ENCODE results near the gene SLC48A1. TPM values are rescaled to one million over a fixed set of nuclear protein-coding genes. Genes with fewer than 3 reads are reported as not detected.

SLC48A1 gene
- polyA plus RNA-seq, 3 donors from 2014 or later: 0.54 to 5.6 (median 3.1) TPM

DNA sequence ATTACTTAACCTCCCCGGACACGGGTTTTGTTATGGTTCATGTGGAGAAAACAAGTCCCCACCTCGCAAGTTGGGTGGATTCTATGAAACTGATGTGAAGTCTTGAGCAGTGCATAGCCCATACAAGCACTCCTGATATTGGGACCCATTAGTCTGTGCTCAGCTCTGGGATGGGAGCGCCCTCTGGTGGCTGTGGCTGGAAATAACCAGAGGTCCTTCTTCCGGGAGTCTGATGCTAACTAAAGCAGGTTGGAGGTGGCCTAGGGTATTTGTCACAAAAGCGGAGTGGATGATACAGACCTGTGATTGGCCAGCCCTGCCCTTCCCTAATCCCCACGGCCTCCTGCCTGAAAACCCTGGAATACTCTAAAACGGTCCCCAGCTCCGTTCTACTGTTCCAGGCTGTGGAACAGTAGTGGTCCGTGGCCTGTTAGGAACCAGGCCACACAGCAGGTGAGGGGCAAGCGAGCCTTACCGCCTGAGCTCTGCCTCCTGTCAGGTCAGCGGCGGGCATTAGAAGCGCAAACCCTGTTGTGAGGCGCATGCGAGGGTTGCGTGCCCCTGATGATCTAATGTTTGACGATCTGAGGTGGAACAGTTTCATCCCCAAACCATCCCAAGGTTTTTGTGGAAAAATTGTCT lies 6.4 kb downstream of the SLC48A1 start:
- Mint-ChIP-seq H3K4me1 (peaks cover 10 to 11% of the 10 kb centered on the region in 2 donors), H3K27me3 (ENCODE audit: low read depth in 3 of 3) (peaks cover 0 to 11% (median 5%) of the 10 kb centered on the region in 3 donors), H3K4me3 (no peak overlapping the region), H3K9me3 (no peaks in the 10 kb centered on the region), H3K36me3 (peaks cover 0 to under 1% (median 0%) of the 10 kb centered on the region in 3 donors), H3K27ac (peak overlapping the region in 5 of 6 donors; percentile 31 to 89 (median 49))
- peak; percentile 80 to 85 (median 81) for DNase-seq

DNA sequence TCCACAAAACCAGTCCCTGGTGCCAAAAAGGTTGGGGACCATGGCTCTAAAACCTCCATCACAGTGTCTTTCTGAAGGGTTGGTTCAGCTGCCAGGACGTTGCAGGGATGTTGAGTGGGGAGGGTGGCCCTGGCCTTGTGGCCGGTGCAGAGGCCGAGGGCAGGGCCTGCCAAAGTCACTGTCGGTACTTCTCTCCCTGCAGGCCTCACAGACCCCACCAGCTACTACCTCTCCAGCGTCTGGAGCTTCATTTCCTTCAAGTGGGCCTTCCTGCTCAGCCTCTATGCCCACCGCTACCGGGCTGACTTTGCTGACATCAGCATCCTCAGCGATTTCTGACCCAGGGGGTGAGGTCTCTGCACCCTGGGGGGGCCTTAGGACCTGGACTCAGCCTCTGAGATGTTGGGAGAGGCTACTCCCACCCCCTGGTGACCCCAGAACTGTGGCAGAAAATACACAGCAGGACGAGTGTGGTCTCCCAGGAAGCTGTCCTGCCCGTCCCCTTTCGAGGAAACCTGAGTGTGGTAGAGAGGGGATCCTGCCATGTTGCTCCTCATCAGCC lies 7.0 kb downstream of the SLC48A1 start:
- Mint-ChIP-seq H3K9me3 (no peaks in the 10 kb centered on the region), H3K4me1 (peaks cover 8 to 10% of the 10 kb centered on the region in 2 donors), H3K27me3 (ENCODE audit: low read depth in 3 of 3) (peaks cover 0 to 8% (median 3%) of the 10 kb centered on the region in 3 donors), H3K36me3 (peaks cover 0 to 6% (median 4%) of the 10 kb centered on the region in 3 donors), H3K27ac (no peak overlapping the region), H3K4me3 (no peak overlapping the region)
- no peak for DNase-seq

DNA sequence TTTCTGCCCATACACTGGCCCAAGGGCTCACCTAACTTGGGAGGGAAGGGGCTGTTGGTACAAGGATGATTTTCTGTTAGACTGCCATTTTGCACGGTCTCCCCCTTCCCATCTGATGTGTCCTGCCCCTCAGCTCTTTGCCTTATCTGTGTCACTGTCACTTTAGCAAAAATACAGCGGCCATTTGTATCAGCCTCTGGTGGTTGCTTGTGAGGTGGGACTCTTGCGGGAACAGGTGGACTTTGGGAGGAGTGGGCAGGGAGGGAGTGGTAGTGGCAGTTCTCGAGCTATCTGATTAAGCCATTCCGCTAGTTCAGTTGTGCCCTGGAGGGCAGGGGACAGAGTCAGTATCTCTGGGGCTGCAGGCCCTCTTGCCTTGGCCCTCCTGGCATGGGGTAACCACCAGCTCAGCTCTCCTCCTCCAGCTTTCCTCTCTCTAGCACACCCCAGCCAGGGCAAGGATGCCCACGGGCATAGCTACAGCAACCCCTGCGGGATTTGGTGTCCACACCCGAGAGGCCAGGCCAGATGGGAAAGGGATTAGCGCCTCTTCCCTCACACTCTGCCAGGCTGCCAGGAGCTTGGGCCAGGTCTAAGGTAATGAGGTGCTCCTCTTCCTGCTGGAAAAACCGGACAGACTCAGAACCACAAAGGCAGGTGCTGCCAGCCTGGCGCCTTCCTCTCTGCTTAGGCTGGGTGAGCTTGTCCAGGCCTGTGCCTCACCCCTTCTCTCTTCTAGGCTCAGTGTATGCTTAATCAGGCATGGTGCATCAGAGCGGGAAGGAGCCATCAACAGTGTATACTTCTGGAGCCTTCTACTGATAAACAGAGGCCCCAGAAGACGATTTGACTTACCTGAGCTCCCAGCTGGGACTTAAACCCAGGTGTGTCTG lies 8.7 kb downstream of the SLC48A1 start:
- H3K27me3 Mint-ChIP-seq (ENCODE audit: low read depth in 3 of 3): peaks cover 0 to 4% (median 3%) of the 10 kb centered on the region in 3 donors
- DNase-seq: no peak
- H3K27ac Mint-ChIP-seq: peak overlapping the region; percentile 16 to 79 (median 61)
- peaks cover 0 to 9% (median 7%) of the 10 kb centered on the region in 3 donors for H3K36me3 Mint-ChIP-seq
- H3K4me1 Mint-ChIP-seq: peaks cover 7 to 8% of the 10 kb centered on the region in 2 donors
- H3K9me3 Mint-ChIP-seq: no peaks in the 10 kb centered on the region
- no peak overlapping the region for H3K4me3 Mint-ChIP-seq

DNA sequence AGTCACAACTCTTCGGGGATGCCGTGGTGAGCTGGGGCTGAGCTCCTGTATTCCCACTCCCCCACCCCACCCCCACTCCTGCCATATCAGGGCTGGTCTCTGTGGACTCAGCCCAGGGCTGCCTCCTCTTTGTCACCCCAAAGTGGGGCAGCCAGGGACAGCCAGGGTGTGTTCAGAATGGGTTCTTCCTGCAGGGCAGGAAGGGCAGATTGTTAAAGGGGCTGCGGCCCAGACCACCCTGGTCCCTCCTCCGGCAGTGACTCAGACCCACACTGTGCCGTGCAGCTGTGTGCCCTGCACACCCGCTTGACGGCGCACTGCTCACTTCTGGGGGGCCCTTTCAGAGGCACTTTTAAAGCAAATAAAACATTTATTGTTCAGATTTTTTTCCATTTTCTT lies 9.3 kb downstream of the SLC48A1 start:
- peak overlapping the region in 4 of 6 donors; percentile 25 to 65 (median 42) for H3K27ac Mint-ChIP-seq
- no peak overlapping the region for H3K4me3 Mint-ChIP-seq
- no peak for DNase-seq
- peaks cover 0 to 14% (median 10%) of the 10 kb centered on the region in 3 donors for H3K36me3 Mint-ChIP-seq
- peaks cover 7 to 8% of the 10 kb centered on the region in 2 donors for H3K4me1 Mint-ChIP-seq
- peaks cover 0 to 4% (median 3%) of the 10 kb centered on the region in 3 donors for H3K27me3 Mint-ChIP-seq (ENCODE audit: low read depth in 3 of 3)
- H3K9me3 Mint-ChIP-seq: no peaks in the 10 kb centered on the region

DNA sequence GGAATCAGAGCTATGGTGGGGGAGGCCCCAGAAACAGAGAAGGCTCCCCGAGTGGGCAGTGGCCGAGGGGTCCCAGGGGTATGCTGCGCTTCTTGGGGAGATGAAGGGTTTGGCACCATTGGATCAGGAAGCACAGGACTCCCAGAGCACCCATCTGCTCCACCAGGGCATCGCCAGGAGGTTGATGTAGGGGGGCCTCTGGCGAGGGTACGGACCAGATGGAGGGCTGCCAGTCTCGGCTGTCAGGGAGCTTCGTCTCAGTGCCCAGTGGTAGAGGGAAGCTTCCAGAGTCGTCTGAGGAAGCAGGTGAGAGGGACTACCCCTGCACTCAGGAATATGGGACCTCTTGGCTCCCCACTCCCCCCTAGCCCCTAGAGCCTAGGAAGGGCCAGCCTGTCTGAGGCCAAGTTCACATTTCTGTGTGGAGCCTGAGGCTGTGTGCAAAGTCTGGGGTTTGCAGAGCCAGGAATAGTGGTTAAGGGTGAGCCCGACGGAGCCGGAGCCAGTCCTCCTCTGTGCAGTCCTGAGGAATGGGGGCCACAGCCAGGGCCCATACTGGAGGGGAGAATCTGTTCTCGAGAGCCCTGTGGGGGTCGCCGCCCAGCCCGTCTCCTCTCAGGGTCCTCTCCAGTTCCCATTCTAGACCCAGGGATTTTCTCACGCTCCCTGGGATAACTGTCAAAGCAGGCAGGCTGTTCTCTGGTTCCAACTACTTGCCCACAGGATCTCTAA lies 10.2 kb downstream of the SLC48A1 start:
- Mint-ChIP-seq H3K27ac (peak overlapping the region in 3 of 6 donors; percentile 25 to 65 (median 45)), H3K4me1 (peaks cover 7 to 8% of the 10 kb centered on the region in 2 donors), H3K9me3 (no peaks in the 10 kb centered on the region), H3K27me3 (ENCODE audit: low read depth in 3 of 3) (peaks cover 0 to 4% (median 1%) of the 10 kb centered on the region in 3 donors), H3K4me3 (no peak overlapping the region), H3K36me3 (peaks cover 0 to 23% (median 18%) of the 10 kb centered on the region in 3 donors)
- DNase-seq: no peak

DNA sequence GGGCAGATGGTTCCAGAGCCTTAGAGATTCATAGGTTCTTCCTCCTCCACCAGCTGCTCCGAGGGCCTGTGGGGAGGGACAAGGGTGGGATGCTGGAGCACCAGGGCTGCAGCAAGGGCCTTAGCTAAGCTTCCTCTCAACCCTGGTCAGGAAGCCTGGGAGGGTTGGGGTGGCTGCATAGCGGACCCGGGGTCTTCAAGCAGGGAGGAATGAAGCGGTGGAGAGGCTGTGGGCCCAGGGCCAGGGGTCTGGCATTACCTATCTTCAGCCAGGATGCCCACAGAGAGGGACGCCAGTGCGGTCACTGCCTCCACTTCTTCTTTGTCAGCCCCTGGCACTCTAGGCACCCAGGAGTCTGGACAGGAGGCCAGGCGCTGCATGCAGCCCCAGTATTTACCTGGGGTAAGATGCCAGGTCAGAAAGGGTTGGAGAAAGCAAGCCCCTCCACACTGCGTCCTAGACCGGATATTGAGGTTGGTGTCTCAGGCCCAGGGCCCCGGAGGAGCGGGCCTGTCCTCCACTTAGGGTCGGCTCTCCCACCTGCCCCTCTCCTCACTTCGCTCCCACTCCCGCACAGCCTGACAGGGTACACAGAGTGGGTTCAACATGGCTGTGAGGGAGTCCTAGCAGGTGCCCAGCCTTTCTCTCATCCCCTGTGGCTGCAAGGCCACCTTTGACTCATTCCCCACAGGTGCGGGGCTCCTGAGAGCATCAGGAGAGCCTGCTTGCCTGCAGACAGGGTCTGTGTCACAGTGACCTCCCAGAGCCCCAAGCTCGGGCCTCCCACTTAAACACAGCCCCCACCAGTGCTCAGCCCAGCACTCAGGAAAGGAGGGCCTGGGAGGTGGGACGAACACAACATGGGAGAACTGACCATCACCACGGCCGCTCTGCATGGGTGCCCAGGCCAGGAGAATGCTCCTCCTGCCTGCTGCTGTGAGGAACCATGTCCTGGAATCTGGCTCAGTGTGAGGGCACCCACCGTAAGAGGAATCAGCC lies 11.1 kb downstream of the SLC48A1 start:
- H3K27ac Mint-ChIP-seq: peak overlapping the region in 3 of 6 donors; percentile 21 to 48 (median 22)
- peaks cover 3 to 5% of the 10 kb centered on the region in 2 donors for H3K4me1 Mint-ChIP-seq
- H3K36me3 Mint-ChIP-seq: peaks cover 4 to 31% (median 24%) of the 10 kb centered on the region in 3 donors

DNA sequence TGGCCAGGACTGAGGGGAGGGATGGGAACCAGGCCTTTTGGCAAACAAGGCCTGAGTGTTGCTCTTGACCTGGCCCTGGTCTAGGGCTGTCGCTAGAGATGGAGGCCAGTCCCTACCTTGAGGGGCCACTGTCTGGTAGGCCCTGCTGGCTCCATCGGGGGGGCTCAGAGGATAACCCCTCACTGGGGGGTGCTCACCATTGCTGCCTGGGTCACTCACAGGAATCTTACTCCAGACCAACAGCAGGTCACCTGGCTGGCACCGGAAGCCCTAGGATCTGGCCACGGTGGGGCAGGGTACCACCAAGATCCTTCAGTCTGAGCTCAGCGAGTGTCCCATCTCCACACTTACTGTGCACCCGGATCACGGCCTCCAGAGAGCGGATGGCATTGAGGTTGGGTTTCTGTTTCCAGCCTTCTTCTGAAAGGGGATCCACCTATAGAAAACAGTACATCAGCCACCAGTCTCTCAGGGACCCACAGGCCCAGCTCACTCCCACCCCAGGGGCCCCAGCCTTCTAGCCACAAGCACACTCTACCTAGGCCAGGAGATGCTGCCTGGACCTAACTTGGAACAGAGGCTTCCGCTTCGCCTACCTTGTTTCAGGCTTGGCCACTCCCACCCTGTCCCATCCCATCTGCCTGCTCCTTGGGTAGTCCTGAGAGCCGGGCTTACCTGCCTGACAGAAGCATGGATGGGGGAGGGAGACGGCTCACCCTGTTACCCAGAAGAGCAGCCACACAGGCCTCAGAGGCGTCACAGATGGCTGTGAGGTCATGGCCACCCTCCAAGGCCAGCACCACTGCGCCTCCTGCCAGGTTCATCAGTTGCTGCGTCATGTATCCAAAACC lies 12.2 kb downstream of the SLC48A1 start:
- H3K27me3 Mint-ChIP-seq (ENCODE audit: low read depth in 3 of 3): peaks cover 0 to 2% (median 0%) of the 10 kb centered on the region in 3 donors
- no peak overlapping the region for H3K4me3 Mint-ChIP-seq
- peak overlapping the region in 4 of 6 donors; percentile 21 to 53 (median 46) for H3K27ac Mint-ChIP-seq
- H3K4me1 Mint-ChIP-seq: no peaks in the 10 kb centered on the region
- no peaks in the 10 kb centered on the region for H3K9me3 Mint-ChIP-seq
- no peak for DNase-seq
- peaks cover 4 to 32% (median 24%) of the 10 kb centered on the region in 3 donors for H3K36me3 Mint-ChIP-seq

More for the DNA sequence above, 11.1 kb downstream of the SLC48A1 start:
- Mint-ChIP-seq H3K27me3 (ENCODE audit: low read depth in 3 of 3) (peaks cover 0 to 2% (median 0%) of the 10 kb centered on the region in 3 donors), H3K9me3 (no peaks in the 10 kb centered on the region), H3K4me3 (no peak overlapping the region)
- no peak for DNase-seq

DNA sequence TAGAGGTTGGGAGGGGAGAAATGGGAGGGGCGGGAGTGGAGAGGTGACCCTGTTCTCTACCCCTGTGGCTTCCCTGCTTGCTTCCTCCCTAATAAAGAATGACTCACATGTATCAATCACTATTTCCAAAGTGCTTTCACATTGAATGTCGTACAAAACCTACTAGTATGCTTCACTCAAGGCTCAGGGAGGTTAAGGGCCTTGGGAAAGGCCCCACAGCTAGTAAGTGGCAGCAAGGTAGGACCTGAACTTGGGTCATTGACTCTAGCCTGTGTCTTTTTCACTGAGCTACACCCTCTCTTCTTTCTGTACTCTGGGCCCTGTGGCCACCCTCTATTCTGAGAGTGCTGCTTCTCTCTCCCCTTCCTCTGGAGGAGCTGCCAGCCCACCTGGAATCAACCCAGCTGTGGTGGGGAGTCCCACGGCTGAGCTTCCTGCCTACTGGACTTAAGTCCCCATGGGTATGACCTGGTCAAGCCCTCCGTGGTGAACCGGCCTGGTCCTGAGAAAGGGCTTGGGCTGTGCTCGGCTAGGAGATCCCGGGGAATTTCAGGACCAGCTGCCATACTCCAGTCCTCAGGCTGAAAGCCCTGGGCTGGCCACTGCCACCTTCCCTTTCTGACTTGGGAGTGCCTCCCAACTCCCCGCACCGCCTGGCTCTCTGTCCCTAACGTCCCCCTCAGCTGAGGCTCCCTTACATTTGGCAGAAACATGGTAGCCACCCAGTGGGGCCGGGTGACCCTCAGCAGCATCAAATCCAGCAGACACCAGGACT lies 13.0 kb downstream of the SLC48A1 start:
- Mint-ChIP-seq H3K9me3 (no peaks in the 10 kb centered on the region), H3K4me3 (no peak overlapping the region), H3K27ac (peak overlapping the region in 1 of 6 donors; percentile 48), H3K4me1 (no peaks in the 10 kb centered on the region), H3K27me3 (ENCODE audit: low read depth in 3 of 3) (peaks cover 0 to 2% (median 0%) of the 10 kb centered on the region in 3 donors), H3K36me3 (peaks cover 4 to 40% (median 27%) of the 10 kb centered on the region in 3 donors)
- no peak for DNase-seq

DNA sequence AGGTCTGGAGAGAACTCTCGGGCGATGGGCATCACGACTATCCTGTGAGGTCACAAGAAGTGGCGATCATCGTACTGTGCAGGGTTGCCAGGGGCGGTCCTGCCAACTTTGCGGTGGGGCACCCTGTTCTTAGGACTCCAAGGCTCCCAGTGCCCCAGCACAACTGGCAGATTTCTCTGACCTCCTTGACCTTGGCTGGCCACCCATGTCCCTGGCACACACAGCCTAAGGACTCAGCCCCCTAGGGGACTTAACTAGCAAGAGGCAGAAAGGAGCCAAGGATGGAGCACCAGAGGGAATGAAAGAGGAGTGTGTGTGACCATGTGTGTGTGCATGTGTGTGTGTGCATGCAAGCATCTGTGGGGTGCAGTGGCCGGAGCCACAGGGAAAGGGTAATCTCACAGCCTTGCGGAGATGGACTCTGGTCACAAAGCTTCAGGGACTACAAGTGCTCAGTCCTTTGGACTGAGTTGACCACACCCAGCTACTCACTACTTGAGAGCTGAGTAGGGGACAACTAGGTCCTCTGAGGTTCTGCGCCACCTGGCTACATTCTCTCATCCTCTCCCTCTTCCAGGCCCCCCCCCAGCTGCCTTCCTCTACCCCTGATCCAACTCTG lies 13.7 kb downstream of the SLC48A1 start:
- Mint-ChIP-seq H3K4me1 (no peaks in the 10 kb centered on the region), H3K36me3 (peaks cover 4 to 41% (median 27%) of the 10 kb centered on the region in 3 donors), H3K9me3 (no peaks in the 10 kb centered on the region), H3K4me3 (no peak overlapping the region), H3K27ac (peak overlapping the region in 3 of 6 donors; percentile 41 to 71 (median 48)), H3K27me3 (ENCODE audit: low read depth in 3 of 3) (peaks cover 0 to 2% (median 0%) of the 10 kb centered on the region in 3 donors)
- DNase-seq: no peak

DNA sequence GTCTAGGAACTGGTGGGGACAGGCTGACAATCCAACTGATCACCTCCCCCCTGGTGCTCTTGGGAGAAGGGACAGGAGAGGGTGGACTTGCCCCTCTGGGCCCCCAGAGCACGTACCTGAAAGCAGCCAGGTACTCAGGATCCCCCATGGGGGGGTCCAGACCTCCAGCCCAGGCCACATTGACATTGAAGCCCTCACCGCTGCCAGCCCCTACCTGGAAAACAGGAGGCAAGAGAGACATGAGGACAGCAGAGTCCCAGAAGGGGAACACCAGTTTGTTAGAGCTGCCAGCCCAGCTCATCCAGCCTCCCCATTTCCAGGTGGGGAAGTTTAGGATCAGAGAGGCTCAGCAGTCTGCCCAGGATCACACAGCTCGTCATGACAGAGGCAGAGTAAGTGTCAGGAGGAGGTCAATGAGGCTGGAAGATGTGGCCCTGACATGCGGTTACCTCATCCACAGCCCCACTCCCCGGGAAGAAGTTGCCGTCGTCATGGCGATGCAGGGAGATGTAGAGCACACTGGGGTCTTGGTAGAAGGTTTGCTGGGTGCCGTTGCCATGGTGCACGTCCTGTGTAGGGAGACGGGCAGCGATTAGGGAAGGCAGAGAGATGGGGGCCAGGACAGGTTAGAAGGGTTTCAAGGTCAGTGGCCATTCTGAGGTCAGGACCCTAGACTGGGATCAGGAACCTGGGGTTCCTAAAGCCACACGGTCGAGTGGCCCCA lies 14.7 kb downstream of the SLC48A1 start:
- Mint-ChIP-seq H3K9me3 (no peaks in the 10 kb centered on the region), H3K27ac (peak overlapping the region in 1 of 6 donors; percentile 53), H3K4me1 (no peaks in the 10 kb centered on the region), H3K27me3 (ENCODE audit: low read depth in 3 of 3) (no peaks in the 10 kb centered on the region), H3K4me3 (no peak overlapping the region), H3K36me3 (peaks cover 4 to 45% (median 27%) of the 10 kb centered on the region in 3 donors)
- no peak for DNase-seq
